ENCODE results near the gene NTHL1.

NTHL1 gene

DNA sequence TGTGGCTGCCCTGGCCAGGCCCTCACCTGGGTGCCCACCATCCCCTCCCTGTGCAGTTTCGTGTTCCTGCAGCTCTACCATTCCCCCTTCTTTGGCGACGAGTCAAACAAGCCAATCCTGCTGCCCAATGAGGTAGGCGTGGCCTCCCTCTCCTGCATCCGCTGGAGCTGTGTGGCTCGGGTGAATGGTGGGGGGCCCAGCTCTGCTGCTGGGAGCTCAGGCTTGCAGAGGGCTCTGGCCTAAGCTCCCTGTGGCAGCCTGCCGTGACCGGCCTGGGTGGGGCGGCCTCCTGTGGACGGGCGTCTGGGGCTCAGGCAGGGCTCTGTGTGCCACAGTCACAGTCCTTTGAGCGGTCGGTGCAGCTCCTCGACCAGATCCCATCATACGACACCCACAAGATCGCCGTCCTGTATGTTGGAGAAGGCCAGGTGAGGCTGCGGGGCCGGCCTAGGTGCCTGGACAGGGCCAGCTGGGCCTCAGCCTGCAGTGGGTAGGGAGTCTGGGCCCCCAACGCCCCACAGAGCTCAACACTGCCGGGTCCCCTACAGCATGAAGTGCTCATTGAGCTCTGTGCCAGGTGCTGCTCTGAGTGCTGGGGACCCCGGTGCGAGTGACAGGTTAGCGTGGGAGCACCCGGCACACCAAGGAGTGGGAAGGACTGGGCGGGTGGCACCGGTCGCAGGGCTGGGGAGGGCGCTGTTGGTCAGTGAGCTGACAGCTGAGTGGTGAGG lies 37.4 kb upstream of the NTHL1 start:
- DNase-seq (ENCODE audit: low read depth), result no peak

- DNase-seq (ENCODE audit: low read depth), result no peak
Measured at GRCh38 chr16:2083876-2084780, 36.5 kb upstream of the NTHL1 start.

GRCh38 chr16:2083409-2083808 lies 35.8 kb upstream of the NTHL1 start:
- DNase-seq (ENCODE audit: low read depth), result no peak

DNA sequence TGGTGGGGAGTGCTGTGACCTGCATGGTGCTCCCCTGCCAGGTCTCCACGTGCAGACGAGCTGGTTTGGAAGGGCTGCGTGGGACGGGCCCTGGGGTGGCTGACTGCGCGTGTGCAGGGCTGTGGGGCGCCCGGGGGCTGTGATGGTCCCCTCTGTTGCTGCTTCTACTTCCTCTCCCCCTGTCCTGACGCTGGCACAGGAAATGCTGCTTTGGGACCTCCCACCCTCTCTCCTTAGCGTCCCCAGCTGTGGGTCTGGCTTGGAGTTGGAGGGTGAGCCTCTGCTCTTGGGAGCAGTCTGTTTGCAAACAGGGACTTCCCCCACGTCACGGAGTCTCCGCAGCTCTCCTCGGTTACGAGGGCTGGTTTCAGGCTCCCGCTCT lies 35.3 kb upstream of the NTHL1 start:
- DNase-seq (ENCODE audit: low read depth), result no peak

GRCh38 chr16:2082171-2082982 lies 34.7 kb upstream of the NTHL1 start:
- DNase-seq (ENCODE audit: low read depth), result no peak

- DNase-seq (ENCODE audit: low read depth), result no peak
Measured at GRCh38 chr16:2081201-2082084, 33.8 kb upstream of the NTHL1 start.

DNA sequence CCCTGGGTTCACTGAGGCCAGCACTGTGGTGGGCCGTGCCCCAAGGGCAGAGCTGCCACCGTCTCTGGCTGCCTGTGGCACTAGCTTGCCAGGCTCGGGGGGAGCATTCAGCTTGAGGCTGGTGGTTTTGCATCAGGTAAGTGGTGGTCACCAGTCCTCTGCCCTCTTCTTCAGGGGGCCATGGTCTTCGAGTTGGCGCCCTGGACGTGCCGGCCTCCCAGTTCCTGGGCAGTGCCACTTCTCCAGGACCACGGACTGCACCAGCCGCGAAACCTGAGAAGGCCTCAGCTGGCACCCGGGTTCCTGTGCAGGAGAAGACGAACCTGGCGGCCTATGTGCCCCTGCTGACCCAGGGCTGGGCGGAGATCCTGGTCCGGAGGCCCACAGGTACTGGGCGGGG lies 32.4 kb upstream of the NTHL1 start:
- no peak for DNase-seq (ENCODE audit: low read depth)

DNA sequence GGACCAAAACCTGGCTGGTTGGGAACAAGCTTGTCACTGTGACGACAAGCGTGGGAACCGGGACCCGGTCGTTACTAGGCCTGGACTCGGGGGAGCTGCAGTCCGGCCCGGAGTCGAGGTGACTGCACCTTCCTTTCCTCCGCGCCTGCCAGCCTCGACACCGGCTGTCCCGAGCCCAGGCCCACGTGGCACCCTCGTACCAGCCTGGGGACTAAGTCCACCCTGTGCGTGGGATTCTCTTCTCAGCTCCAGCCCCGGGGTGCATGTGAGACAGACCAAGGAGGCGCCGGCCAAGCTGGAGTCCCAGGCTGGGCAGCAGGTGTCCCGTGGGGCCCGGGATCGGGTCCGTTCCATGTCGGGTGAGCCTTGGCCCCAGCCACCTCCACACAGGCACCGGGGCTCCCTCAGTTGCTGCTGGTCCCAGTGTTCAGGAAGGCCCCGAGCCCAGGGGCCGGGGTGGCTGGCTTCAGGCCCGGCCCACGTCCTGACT lies 31.7 kb upstream of the NTHL1 start:
- no peak for DNase-seq (ENCODE audit: low read depth)

GRCh38 chr16:2078691-2079090 lies 31.1 kb upstream of the NTHL1 start:
- no peak for DNase-seq (ENCODE audit: low read depth)

DNA sequence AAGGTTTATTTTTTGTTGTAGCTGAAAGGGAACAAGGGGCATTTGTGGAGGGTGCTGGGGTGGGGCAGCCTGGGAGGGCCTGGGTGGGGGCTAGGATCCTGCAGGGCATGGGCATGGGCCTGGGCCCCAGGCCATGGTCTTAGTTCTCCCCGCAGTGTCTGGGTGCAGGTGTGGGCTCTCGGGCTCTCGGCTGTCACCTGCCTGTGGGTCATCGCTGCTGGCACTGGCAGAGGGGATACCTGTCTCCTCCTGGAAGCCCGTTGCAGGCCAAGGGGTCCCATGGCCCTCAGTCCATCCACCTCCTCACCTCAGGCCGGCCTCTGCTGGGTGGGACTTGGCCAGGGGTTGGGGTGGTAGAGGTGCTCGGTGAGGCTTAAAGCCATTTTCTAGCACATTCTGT lies 30.5 kb upstream of the NTHL1 start:
- DNase-seq (ENCODE audit: low read depth), result no peak

DNA sequence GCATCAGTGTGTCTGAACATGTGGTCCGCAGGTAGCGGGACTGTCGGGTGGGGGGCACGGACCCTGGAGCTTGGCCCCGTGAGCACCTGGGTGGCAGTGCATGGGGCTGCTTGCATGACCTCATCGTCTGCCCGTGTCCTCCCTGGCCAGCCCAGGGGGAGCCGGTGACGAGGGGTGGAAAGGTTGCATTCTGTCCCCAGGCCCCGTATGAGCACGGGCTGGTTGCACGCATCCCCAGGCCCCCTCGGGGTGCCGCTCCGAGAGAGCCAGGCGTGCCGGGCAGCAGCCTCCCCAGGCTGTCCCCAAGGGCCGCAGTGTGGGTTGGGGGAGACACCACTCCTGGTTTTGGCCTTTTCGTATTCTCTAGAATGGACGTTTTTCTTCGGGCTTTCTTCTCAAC lies 30.1 kb upstream of the NTHL1 start:
- DNase-seq (ENCODE audit: low read depth), result no peak

DNA sequence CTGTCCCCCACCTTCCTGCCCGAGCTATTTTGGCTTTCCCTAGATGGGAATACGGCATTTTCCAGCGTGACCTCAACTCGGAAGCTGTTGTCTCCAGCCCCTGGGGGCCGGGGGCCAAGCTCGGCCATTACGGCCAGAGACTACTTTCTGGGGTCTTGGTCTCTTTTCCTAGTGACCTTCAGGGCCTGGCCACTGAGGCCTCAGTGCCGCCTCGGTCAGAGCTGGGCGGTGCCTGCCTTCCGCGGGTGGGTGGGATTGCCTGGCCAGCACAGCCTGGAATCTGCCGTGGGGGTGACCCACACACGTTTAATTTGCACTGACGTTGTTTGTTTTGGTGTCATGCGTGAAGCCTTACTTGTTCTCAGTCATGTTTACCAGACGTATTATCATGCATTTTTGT lies 29.4 kb upstream of the NTHL1 start:
- no peak for DNase-seq (ENCODE audit: low read depth)

DNA sequence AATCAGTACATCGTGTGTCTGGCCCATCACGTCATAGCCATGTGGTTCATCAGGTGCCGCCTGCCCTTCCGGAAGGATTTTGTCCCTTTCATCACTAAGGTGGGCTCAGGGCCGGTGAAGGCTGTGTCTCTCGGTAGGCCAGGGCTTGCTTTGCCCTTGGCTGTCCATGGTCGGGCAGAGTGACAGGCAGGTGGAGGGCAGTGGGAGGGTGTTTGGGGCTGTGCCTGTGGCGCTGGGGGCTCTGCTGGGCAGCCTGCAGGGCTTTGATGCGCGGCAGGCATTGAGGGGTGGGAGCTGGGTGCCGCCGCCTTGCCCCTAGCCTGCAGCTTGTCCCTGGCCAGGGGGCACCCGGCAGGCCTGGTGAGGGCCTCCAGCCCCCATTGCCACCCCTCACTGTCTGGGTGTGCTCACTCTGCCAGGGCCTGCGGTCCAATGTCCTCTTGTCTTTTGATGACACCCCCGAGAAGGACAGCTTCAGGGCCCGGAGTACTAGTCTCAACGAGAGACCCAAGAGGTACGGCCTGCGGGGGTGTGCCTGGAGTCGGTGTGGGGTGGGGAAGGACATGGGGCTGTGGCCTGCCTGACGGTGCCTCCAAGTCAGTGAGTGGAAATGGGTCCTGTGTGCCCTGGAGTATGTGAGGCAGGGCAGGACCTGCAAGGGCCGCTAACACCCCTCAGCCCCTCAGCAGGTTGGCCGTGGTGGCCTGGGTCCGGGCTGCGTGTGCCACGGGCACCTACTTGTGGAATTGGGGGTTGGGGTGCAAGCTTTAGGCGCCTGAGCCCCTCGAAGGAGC lies 28.6 kb upstream of the NTHL1 start:
- no peak for DNase-seq (ENCODE audit: low read depth)

DNA sequence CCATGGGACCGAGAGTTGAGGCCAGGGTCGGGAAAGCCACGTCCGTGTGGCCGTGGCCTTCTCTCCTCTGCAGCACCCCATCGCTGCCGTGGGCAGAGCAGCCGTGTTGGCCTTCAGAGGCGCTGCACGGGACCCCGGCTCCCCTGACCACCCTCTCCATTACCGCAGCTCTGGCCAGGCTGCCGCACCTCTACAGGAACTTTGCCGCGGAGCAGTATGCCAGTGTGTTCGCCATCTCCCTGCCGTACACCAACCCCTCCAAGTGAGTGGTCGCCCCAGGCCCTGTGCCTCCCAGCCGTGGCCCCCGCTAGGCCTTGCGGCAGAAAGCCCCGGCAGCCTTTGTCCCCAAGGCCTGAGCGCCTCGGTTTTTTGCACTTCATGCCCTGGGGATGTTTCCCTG lies 28.0 kb upstream of the NTHL1 start:
- no peak for DNase-seq (ENCODE audit: low read depth)

DNA sequence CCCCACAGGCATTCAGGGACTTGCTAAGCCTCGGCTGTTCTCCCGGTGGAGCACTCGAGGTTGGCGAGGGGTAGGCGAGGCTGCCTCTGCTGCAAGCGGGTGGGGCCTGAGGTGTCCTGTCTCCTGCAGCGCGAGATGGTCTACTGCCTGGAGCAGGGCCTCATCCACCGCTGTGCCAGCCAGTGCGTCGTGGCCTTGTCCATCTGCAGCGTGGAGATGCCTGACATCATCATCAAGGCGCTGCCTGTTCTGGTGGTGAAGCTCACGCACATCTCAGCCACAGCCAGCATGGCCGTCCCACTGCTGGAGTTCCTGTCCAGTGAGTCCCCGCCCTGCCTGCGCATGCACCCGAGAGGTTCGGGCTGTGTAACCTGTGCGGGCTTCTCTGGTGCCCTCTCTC lies 26.4 kb upstream of the NTHL1 start:
- DNase-seq (ENCODE audit: low read depth), result no peak

DNA sequence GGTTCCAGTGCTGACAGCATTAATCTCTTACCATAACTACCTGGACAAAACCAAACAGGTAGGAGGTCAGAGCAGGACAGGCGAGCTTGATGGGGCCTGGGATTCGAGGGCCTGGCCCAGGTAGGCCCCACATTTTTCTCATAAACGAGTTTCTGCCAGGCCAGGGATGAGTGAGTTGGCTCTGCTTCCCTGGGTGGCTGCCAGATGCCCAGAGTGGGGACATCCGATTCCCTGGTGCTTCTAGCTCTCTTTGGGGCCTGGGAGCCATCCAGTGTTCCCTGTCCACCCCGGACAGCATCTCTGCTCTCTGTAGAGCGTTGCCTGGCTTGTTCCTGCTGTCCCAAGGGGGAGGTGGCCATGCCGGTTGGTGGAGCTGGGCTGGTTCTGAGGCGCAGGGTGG lies 25.3 kb upstream of the NTHL1 start:
- DNase-seq (ENCODE audit: low read depth), result no peak

- no peak for DNase-seq (ENCODE audit: low read depth)
Measured at GRCh38 chr16:2071454-2072202, 24.0 kb upstream of the NTHL1 start.

DNA sequence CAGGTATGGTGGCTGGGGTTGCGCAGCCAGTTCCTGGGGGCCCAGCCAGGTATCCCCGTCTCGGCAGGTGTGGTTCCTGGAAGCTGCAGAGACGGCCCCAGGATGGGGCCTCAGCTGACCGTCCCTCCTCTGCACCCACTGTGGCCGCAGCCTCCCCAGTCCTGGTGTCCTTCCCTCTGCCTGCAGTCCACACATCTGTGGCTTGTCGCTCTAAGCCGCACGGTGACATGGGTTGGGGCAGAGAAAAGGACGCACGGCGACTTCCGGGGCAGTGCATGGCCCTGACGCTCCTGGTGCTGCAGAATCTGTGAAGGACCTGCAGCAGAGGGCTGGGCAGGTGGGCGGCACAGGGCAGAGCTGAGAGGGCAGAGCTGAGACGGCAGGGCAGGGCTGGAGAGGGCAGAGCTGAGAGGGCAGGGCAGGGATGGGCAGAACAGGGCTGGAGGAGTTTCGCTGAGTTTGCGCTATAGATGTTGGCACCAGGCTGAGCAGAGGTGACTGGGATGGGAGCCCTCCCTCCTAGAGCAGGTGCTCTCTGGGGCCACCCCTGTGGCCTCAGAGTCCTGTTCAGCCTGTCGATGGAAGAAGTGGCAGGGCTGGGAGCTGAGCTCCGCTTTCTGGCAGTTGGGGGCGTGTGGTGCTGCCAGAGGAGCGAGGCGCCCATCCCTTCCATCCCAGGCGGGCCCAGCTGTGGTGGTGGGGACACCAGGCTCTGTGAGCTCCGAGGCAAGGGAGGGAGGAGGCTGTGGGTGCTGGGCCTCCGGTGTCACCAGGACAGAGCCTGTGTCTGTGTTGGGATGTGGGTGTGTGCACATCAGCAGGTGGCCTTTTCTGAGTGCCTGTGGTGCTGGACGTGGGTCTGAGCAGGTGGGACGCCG lies 23.2 kb upstream of the NTHL1 start:
- DNase-seq (ENCODE audit: low read depth), result no peak

GRCh38 chr16:2066139-2066538 lies 18.5 kb upstream of the NTHL1 start:
- DNase-seq (ENCODE audit: low read depth), result no peak

Measured in T follicular helper cell (primary cell).